Peyer's patch (tissue), 4 donors: ENCODE data around the gene P3H3.

ENCODE experiments used
- POLR2A ChIP-seq, 2 donors: fragments of 450-650 bp; IDR thresholded peaks; one replicate each; pipeline ENCODE4 v1.5.1; 2017; ENCODE audit warnings: antibody characterized with exemption in 2 of 2, mild to moderate bottlenecking in 2 of 2, moderate library complexity in 2 of 2
- TF ChIP-seq, protein P1 (sequence below), 6 experiments: fragments of 450-650 bp in 4 of 6; fragments of 200-600 bp in 2 of 6; sonication (generic) in 1 of 6; IDR thresholded peaks; one replicate each; pipeline ENCODE4 v1.5.1; 2017 to 2019; ENCODE audit warnings: antibody characterized with exemption in 6 of 6, mild to moderate bottlenecking in 3 of 6, moderate library complexity in 1 of 6

DNA sequence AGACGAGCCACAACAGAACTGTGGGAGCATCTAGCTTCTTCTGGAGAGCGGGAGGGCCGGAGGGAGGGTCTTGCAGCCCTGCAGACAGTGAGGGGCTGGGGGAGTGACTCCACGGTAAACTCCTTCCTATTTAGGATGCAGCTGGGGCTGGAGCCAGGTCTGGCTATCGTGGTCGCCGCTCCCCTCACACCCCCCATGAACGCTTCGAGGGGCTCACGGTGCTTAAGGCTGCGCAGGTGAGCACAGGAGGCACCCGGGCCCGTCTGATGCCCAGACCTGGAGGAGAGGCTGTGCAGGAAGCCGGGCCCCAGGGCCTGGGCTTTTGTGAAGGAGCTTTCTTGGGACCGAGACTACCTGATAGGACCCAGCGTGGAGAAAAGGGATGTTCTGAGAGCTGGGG lies 8.6 kb downstream of the P3H3 start:
- TF ChIP-seq POLR2A (IDR thresholded peaks at IDR 0.05): no peak
- TF ChIP-seq, protein P1, sequence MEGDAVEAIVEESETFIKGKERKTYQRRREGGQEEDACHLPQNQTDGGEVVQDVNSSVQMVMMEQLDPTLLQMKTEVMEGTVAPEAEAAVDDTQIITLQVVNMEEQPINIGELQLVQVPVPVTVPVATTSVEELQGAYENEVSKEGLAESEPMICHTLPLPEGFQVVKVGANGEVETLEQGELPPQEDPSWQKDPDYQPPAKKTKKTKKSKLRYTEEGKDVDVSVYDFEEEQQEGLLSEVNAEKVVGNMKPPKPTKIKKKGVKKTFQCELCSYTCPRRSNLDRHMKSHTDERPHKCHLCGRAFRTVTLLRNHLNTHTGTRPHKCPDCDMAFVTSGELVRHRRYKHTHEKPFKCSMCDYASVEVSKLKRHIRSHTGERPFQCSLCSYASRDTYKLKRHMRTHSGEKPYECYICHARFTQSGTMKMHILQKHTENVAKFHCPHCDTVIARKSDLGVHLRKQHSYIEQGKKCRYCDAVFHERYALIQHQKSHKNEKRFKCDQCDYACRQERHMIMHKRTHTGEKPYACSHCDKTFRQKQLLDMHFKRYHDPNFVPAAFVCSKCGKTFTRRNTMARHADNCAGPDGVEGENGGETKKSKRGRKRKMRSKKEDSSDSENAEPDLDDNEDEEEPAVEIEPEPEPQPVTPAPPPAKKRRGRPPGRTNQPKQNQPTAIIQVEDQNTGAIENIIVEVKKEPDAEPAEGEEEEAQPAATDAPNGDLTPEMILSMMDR (IDR thresholded peaks at IDR 0.05): no peak
